Activated CD8-positive, alpha-beta memory T cell treated with anti-CD3 and anti-CD28 coated beads for 4 hours (primary cell): ENCODE measurements around the gene ARAP2.

ENCODE experiments used
- DNase-seq, 2 donors: peaks; one replicate each; pipeline ENCODE4 v3.0.0-alpha.2; 2020; ENCODE audit warnings: low read depth in 2 of 2

Gene ARAP2

DNA sequence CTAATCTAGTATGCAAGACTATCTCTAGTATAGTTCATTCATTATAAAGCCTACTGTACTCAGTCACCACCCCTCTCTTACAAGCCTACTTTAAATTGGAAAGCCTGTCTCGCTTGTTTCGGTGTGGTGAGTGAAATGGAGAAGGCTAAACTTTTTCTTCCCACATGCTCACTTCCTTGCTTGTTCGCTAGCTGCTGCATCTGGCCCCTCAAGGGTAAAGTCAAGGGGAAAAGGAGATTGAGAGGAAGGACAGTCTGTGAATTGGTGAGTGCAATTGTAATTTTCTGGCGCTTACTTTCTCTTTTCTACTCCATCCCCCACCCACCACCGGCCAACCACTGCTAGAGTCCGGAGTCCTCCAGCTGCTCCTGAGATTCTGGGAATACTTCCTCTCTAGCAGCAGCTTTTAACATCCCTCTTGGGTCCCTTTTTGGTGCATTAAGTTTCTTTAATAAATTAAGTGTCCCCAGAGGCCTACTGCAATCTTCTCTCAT, 12.1 kb upstream of the ARAP2 start:
- no peak for DNase-seq

DNA sequence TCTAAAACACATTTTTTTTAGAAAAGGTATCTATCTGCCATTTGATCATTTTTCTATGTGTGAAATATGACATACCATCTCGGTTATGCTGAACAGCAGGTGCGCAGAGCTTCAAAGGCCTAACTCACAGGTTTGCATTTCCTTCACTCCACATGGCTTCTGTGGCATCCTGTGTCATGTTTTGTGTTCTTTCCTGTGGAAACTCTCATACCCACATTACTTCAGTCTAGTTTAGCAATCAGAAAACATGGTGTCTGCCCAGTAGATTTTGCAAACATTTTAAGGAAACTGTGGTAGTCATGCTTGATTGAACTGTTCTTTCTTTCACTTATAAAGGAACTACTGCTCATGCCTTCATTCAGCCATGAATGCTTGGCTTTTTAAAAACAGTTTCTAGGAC, 11.3 kb upstream of the ARAP2 start:
- peak; percentile 33 to 51 for DNase-seq

DNA sequence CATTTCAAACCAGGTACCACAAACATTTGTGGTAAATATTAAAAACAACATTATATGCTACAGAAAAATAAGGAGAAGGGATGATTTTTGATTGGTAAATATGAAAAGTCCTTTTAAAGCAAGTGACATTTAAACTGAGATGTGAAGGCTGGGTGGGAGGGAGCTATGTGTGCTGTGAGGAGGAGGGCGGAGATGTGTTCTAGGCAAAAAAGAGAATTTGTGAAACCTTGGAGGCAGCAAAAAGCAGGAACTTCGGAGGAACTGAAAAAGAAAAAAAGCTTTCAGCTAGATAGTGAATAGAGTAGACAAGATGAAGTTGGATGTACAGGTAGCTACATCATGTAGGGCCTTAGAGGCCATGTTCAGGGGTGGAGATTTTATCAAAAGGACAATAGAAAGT, 10.1 kb upstream of the ARAP2 start:
- no peak for DNase-seq

DNA sequence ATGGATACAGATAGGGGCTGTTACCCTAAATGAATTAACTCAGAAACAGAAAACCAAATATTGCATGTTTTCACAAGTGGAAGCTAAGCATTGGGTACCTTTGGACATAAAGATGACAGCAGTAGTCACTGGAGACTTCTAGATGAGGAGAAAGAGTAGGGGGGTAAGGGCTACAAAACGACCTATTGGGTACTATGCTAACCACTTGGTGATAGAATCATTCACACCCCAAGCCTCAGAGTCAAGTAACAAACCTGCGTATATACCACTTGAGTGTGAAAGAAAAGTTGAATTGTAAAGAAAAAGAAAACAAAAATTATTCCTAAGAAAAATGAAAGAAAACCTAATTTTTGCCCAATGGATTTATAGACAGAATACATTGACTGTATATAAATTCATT, 7.7 kb upstream of the ARAP2 start:
- DNase-seq: no peak

DNA sequence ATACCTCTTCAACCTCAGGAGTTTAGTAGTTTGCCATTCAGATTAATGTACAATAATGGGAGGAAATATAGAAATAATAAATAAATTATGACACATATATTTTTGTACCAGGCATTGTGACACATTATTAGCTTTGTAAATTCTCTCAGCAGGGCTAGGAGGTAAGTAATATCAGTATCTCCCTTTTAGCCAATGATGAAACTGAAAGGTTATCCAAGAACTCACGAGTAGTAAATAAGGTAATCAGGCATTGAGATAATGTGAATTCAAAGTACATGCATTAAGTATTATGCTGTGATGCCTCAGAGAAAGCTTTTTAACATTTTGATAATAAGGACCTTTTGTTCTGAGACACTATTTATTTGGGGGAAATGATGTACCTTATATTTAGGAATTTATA, 5.3 kb upstream of the ARAP2 start:
- no peak for DNase-seq

DNA sequence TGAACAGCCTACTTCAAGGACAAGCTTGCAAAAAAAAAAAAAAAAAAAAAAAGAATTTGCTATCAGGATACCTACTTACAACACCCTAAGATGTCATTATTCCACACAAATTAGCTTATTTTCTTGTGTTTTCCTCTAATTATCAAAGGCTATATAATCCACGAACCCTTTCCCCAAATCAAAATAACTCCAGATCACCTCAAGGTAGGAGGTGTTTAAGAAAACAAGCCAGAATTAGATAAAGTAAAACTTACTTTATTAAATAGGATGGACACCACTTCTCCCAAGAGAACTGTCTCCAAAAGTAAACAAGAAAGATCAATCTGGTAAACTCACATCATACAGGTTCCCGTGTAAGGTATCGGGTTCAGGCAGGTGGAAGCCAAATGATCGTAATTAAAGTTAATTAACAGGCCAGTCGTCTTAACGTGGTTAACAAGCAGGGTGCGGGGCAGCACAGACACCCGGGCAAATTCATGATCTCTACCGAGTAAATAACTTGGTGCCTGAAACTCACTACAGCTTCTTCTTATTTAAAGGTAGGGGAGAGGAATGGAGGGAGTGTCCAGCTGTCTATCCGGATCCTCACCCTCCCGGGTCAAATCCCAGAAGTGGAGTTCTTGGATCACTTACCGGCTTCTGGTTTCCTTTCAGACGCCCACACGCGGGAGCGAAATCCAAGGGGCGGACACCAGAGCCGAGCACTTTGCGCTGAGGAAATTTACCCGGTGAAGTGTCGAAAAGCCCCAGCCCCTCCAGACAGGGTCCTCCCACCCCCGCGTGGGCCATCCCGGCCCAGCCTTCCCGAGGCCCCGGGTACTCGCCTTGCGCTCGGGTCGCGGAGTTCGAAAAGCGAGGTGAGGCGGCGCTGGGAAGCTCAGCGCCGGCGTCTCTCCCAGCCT, 708 bp downstream of the ARAP2 start:
- peak; percentile 25 to 27 for DNase-seq

DNA sequence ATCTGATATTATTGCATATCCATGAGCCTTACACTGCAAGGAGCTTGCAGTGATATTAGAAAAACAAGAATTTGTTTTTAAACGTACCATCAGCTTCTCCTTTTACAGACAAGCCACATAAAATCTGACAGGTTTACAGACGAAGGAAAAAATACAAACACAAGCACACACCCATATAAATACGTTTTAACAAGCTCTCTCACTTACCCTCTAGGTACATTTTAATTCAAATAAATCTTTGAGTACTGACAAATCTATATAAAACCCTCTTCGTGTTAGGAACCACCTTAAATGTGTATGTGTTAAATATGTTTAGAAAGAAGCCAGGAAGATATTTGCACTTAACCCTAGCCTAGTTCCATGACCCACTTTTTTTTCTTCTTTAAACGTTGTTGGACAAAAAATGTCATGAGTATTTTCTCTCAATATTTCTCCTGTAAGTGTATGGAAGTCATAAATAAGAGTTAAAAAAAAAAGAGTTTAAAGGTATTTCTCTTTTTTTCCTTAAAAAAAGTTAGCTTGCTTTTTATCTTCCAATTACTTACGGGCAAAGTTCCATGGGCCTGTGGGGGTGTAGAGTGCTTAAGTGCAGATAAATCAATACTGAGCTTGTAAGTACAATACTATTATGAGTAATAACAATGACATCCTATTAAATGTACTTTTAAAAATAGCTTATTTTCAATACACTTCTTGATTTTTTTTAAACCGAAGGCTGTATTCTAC, 1.5 kb downstream of the ARAP2 start:
- no peak for DNase-seq

DNA sequence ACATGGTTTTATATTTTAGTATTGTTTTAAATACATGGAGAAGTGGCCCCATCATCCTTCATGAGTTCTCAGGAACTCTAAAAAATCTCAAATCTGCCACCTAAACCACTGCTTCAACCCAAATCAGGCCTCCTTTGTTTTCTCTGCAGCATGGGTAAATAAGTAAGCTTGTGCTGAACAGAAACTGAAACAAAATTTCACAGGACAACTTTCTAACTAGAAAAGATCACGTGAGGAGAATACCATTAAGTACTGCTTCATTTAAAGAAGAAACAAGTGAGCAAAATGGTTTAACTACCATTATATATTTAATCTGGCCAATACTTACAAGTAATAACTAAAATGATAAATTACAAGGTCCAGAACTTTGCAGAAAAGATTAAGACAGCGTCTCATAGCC, 2.5 kb downstream of the ARAP2 start:
- DNase-seq: no peak

DNA sequence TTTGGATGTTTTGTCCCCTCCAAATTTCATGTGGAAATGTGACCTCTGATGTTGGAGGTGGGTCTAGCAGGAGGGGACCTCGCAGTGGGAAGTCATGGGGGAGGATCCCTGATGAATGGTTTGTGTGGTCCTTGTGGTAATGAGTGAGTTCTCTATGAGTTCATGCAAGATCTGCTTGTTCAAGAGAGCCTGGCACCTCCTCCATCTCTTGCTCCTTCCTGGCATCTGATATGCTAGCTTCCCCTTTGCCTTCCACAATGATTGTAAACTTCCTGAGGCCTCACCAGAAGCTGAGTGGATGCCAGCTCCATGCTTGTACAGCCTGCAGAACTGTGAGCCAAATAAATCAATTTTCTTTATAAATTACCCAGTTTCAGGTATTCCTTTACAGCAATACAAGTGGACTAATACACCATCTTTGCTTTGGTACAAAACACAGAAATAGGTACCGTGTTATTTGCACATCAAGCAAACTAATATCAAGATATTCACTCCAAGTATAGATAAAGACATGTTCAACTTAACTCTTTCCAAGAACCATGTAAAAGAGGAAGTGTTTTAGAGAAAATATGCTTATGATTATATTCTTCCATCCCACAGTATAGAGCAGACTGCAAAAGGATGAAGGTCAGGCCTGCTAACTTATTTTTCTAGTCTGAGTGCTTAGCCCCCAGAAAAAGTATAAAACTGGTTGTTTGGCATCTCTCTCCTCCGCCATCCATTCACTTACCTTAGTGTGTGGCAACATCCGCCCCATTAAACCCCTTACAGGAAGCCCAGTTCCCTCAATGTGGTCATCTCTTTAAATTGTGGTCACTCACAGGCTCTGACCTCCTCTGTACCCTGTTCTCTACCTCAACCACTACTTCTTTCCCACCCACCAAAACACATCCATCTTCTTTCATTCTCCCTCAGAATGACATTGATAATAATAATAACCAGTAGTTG, 6.7 kb downstream of the ARAP2 start:
- DNase-seq: no peak

DNA sequence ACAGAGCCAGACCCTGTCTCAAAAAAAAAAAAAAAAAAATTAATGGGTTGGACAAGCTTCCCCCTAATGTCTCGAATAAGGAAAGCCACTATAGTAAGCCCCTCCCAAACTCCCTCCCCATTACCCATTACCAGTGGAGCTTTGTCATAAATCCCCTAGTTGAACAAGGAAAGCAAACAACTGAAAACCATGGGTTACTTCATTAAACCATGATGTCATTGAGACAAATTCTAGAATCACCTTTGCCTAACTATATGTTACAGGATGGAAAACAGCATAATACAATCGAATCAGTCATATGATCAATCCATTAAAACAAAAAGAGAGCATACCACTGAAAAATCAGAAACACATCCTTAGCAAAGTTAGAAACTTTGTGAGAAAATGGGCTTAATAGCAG, 8.2 kb downstream of the ARAP2 start:
- DNase-seq: no peak

DNA sequence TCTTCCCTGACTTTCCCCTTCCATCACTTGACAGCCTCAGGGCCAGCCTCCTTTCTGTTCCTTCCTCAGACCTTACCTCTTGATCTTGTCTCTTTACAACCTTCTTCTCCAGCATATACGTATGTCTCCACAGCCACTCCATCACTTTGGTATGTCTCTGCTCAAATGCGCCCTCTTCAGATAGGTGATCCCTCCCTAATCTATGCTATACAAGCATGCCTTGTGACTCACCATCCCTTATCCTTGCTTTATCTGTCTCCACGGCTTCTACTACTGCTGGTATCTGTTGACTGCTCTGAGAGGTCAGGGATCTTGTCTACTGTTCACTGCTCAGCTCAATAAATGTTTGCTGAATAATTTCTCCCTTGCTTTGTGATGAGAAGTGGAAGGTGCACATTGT, 9.0 kb downstream of the ARAP2 start:
- no peak for DNase-seq

DNA sequence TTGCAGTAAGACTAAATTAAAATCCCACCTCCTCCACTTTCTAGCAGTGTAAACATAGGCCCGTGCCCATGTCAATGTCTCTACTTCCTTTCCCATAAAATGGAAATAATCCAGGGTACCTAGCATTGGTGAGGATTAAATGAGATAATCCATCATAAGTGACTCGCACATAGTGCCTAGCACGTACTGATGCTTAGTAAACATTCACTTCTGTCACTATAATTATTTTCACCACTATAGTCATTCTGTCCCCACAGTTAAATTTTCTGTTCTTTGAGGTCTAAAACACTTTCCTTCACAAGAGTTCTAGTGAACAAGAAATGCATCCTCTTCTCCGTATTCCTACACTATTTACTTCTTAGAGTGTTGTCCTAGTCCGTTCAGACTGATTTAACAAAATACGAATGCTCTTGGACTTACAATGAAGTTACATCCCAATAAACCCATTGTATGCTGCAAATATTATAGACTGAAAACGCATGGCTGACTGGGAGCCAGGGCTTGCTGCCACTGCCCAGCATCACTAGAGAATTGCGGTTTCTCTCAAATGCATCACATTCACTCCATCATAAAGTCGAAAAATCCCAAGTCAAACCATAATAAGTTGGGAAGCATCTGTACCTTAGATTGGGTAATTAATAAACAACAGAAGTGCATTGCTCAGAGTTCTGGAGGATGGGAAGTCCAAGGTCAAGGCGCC, 10.6 kb downstream of the ARAP2 start:
- DNase-seq: no peak

DNA sequence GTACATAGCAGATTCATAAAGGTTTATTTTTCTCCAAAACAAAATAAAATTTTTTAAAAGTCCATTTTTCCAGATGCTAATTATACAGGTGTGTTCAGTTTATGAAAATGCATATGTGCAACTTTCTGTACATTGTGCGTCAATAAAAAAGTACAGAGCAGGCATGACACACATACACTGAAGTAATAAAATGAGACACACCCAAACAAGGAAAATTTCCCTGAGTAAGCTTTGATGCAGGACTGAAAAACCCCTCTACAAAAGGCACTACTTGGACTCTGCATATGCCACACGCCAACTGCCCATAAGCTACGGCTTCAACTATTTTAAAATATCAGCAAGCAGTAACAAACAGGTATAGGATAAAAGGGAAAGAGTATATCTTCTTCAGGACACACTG, 13.8 kb downstream of the ARAP2 start:
- no peak for DNase-seq

DNA sequence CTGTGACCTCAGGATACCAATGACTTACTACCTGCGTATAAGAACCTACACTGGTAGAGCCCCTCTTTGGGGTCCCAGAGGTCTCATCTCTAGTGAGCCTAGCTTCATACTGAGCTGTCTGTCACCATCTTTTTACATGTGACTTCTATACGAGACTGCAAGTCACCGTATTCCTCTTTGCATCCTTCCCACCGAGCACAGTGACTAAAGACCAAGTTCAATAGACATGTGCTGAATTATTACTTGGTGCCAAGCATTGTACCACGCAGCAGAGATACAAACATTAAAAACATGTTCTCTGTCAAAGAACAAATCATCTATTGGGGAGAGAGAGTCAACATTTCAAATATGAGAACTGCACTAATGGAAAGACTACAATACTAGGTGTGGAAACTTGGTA, 16.4 kb downstream of the ARAP2 start:
- DNase-seq: no peak

DNA sequence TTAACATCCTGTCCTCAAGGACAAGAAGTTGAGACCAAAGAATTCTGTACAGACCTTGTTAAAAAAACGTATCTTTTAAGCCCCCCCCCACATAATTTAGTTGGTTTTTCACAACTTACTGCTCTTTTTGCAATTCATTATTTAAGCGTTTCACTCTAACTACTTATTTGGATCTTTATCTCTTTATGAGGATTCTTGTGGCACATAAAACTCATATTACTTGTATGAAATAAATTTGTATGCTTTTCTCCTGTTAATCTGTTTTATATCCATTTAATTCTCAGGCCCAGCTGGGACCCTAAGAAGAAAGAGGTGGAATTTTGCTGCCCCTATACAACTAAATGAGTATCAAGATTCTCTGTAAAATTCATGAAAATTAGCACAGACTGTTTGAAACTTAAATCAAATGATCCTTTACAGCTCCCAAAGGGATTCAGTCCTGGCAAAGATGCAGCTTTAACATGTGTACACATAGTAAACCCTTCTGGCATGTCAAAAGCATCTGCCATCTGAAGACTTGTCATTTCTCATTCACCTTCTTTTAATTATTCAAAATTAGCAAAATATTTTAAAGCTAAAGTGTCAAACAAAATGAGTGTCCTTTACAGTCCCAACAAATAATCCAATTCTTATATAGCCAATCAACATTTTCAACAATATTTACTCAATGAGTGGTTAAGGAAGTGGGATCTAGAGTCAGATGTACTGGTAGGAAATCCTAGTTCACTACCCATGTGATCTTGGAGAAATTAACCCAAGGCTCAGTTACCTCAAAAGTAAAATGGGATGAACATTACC, 17.7 kb downstream of the ARAP2 start:
- DNase-seq: no peak

DNA sequence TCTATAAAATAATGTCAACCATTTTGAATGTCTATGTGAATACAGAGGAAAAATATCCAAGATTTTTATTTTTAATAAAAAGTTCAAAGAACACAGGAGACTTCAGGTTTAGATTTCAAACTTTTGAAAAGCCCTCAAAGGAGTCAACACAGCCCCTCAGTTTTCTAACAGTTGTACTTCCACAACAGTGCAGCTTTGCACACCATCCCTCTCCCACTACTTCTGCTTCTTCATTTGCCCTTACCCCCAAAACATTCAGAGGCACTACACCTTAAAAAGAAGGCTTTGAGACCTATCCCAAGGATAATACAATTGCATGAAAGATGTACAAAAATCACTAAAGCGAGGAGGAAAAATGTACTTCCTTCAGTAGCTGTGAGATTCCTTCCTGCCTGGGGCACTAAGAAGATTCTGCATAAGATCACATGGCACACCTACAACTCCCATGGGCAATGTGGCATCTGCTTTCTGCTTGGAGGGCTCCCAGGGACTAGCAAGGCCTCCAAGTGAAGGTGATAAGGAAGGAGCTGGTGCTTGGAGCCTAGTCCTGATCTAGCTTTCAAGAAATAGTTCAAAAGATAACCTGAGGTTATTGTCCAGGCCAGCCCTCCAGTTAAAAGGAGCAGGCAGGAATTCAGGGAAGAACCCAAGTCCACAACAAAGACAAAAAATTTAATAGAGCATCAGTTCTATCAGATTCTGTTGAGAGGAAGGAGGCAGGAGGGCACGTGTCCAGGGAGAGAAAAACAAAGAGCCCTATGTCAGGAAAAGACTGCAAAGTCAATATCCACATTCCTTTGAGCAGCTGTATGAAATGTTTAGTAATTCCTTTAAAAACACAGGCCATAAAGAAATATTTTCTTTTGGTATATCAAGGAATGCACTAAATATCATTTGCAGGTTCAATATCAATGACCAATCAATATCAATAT, 19.1 kb downstream of the ARAP2 start:
- DNase-seq: no peak

DNA sequence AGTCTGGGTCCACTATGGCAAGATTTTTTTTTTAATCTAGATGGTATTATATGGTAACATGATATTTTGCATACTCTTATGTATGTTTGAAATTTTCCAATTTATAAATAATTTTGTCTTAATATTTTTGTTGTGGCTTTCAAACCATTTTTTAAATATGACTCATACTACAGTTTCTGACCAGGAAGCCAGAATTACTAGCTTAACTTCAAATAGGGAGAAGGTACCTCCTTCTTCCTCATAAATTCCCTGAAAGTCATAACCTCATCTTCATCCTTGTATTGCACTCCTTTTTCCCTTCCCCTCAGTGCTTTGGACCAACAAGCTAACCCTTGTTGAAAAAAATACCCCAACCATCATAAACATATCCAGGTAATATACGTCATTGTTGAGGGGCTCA, 21.6 kb downstream of the ARAP2 start:
- DNase-seq: no peak

DNA sequence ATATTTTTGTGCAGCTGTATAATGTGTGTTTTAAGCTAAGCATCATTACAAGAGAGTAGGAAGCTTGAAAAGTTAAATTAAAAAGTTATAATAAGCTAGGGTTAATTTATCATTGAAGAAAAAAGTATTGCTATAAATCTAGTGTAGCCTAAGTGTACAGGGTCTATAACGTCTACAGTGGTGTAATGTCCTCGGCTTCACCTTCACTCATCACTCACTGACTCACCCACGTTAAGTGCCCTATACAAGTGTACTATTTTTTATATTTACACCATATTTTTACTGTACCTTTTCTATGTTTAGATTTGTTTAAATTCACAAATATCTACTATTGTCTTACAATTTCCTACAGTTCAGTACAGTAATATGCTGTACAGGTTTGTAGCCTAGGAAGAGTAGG, 23.5 kb downstream of the ARAP2 start:
- DNase-seq: no peak

DNA sequence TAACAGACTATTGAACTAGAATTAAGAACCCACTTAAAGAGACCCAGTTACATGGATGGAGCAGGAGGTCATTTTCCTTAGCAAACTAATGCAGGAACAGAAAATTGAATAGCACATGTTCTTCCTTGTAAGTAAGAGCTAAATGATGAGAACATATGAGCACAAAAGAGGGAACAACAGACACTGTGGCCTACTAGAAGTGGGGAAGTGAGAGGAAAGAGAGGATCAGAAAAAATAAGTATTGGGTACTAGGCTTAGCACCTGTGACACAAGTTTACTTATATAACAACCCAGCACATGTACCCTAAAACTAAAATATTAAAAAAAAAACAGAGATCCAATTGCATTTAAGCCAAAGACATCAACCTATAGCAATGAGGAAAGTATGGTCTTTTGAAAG, 26.2 kb downstream of the ARAP2 start:
- DNase-seq: no peak
